Activated CD8-positive, alpha-beta memory T cell treated with anti-CD3 and anti-CD28 coated beads for 48 hours (primary cell): ENCODE measurements around the gene ELP2.
"Not testable (repeated sequence)": the region's sequence is repeated elsewhere in the genome, so short reads cannot be mapped to it uniquely, and the experiment has no call there.

Experiments used
- DNase-seq, 3 experiments: peaks; one replicate each; pipeline ENCODE4 v3.0.0-alpha.2; 2020; ENCODE audit warnings: low read depth in 2 of 3, low spot score in 2 of 3

Gene ELP2

GRCh38 chr18:36116771-36117170 lies 12.9 kb upstream of the ELP2 start:
- DNase-seq: not testable (repeated sequence)

- DNase-seq: no peak
These were observed 9.4 kb upstream of the ELP2 start for GRCh38 chr18:36120297-36120696.

- no peak for DNase-seq
These were observed 4.9 kb upstream of the ELP2 start for GRCh38 chr18:36124841-36125240.

GRCh38 chr18:36126668-36127067 lies 3.0 kb upstream of the ELP2 start:
- DNase-seq: no peak

GRCh38 chr18:36127836-36128529 lies 1.7 kb upstream of the ELP2 start:
- DNase-seq: no peak

GRCh38 chr18:36128530-36128870 lies 1.2 kb upstream of the ELP2 start:
- DNase-seq: peak in 1 of 3 experiments; percentile 6

- DNase-seq: no peak
These were observed 796 bp upstream of the ELP2 start for GRCh38 chr18:36128907-36129299.

- DNase-seq: no peak
These were observed 536 bp downstream of the ELP2 start for GRCh38 chr18:36130039-36130831.

GRCh38 chr18:36130883-36131653 lies 1.4 kb downstream of the ELP2 start:
- DNase-seq: no peak

GRCh38 chr18:36131692-36132483 lies 2.2 kb downstream of the ELP2 start:
- DNase-seq: no peak

- no peak for DNase-seq
These were observed 3.1 kb downstream of the ELP2 start for GRCh38 chr18:36132756-36133155.

GRCh38 chr18:36135264-36135663 lies 5.6 kb downstream of the ELP2 start:
- no peak for DNase-seq

GRCh38 chr18:36139245-36139644 lies 9.5 kb downstream of the ELP2 start:
- no peak for DNase-seq

- no peak for DNase-seq
These were observed 11.9 kb downstream of the ELP2 start for GRCh38 chr18:36141576-36141975.

- no peak for DNase-seq
These were observed 13.1 kb downstream of the ELP2 start for GRCh38 chr18:36142751-36143150.

GRCh38 chr18:36143391-36143790 lies 13.7 kb downstream of the ELP2 start:
- DNase-seq: no peak

GRCh38 chr18:36149514-36150289 lies 20.0 kb downstream of the ELP2 start:
- DNase-seq: no peak

- DNase-seq: no peak
These were observed 23.1 kb downstream of the ELP2 start for GRCh38 chr18:36152781-36153180.

- DNase-seq: no peak
These were observed 23.5 kb downstream of the ELP2 start for GRCh38 chr18:36153203-36153602.

- no peak for DNase-seq
These were observed 24.1 kb downstream of the ELP2 start for GRCh38 chr18:36153771-36154170.
